GM23338 (cell line): Measurements from ENCODE around the gene APMAP. TPM values are rescaled to one million over a fixed set of nuclear protein-coding genes. Genes with fewer than 3 reads are reported as not detected.

Experiments used
- ATAC-seq: fragments of 200-7000 bp; cut with Tn5 transposase; 3 replicates; pipeline ENCODE4 v1.9.1; 2020
- DNase-seq: peaks from one replicate; pipeline ENCODE4 v3.0.0-alpha.2; 2015; ENCODE audit warnings: low spot score
- H2AFZ ChIP-seq: fragments of 200-600 bp; sonication (generic); 2 replicates; pipeline ENCODE4 v1.8.0; 2016; ENCODE audit warnings: antibody characterized with exemption, mild to moderate bottlenecking, moderate library complexity
- H3F3A ChIP-seq: fragments of 200-600 bp; sonication (generic); replicated peaks from 2 replicates; pipeline ENCODE4 v1.8.0; 2017; ENCODE audit warnings: antibody characterized with exemption, mixed run types, low read depth
- H3K27ac ChIP-seq: fragments of 200-600 bp; sonication (generic); 2 replicates; pipeline ENCODE4 v1.6.1; 2016; ENCODE audit warnings: low read depth
- H3K27me3 ChIP-seq: fragments of 200-600 bp; sonication (generic); 2 replicates; pipeline ENCODE4 v1.8.0; 2016; ENCODE audit warnings: mild to moderate bottlenecking, mixed run types, moderate library complexity; ENCODE audit not compliant: insufficient read depth
- H3K36me3 ChIP-seq: fragments of 200-600 bp; sonication (generic); 2 replicates; pipeline ENCODE4 v1.8.0; 2016; ENCODE audit warnings: mild to moderate bottlenecking; ENCODE audit not compliant: insufficient read depth
- H3K4me1 ChIP-seq: fragments of 200-600 bp; sonication (generic); 2 replicates; pipeline ENCODE4 v1.8.0; 2016; ENCODE audit warnings: mild to moderate bottlenecking, moderate library complexity; ENCODE audit not compliant: insufficient read depth
- H3K4me2 ChIP-seq: fragments of 200-600 bp; sonication (generic); 2 replicates; pipeline ENCODE4 v1.7.1; 2017; ENCODE audit warnings: mixed run types
- H3K4me3 ChIP-seq: fragments of 200-600 bp; sonication (generic); 2 replicates; pipeline ENCODE4 v1.6.1; 2016; ENCODE audit warnings: mixed run types
- H3K79me2 ChIP-seq: fragments of 200-600 bp; sonication (generic); replicated peaks from 2 replicates; pipeline ENCODE4 v1.8.0; 2017; ENCODE audit warnings: mild to moderate bottlenecking; ENCODE audit not compliant: insufficient read depth
- H3K9me2 ChIP-seq: fragments of 200-600 bp; sonication (generic); 2 replicates; pipeline ENCODE4 v1.8.0; 2017; ENCODE audit not compliant: insufficient read depth
- H4K20me1 ChIP-seq: fragments of 200-600 bp; sonication (generic); replicated peaks from 2 replicates; pipeline ENCODE4 v1.8.0; 2017; ENCODE audit warnings: mild to moderate bottlenecking; ENCODE audit not compliant: insufficient read depth
- H3K27ac Mint-ChIP-seq: 2 replicates; pipeline ENCODE4 v1.8.0; 2020; ENCODE audit warnings: inconsistent platforms, mild to moderate bottlenecking, moderate library complexity, mixed read lengths
- H3K27me3 Mint-ChIP-seq: 3 replicates; pipeline ENCODE4 v1.8.0; 2022; ENCODE audit warnings: low read depth, mild to moderate bottlenecking, moderate library complexity, mixed read lengths, inconsistent platforms; ENCODE audit not compliant: insufficient read depth, poor library complexity
- H3K36me3 Mint-ChIP-seq: 3 replicates; pipeline ENCODE4 v1.8.0; 2021; ENCODE audit warnings: low read depth, mild to moderate bottlenecking, inconsistent platforms, moderate library complexity, mixed read lengths
- H3K4me1 Mint-ChIP-seq: 3 replicates; pipeline ENCODE4 v1.8.0; 2020; ENCODE audit warnings: mild to moderate bottlenecking, inconsistent platforms, mixed read lengths
- H3K4me3 Mint-ChIP-seq: 3 replicates; pipeline ENCODE4 v1.8.0; 2021; ENCODE audit warnings: moderate library complexity, mild to moderate bottlenecking, inconsistent platforms, mixed read lengths
- H3K9me3 Mint-ChIP-seq: 3 replicates; pipeline ENCODE4 v1.8.0; 2020; ENCODE audit warnings: moderate library complexity, mild to moderate bottlenecking, inconsistent platforms, mixed read lengths
- CREB1 ChIP-seq: fragments of 250-450 bp; sonication (Bioruptor Pico); IDR thresholded peaks from 2 replicates; pipeline ENCODE4 v1.5.0; 2020; ENCODE audit warnings: low read depth, mild to moderate bottlenecking, moderate library complexity
- CTCF ChIP-seq, 2 experiments: fragments of 200-600 bp in 1 of 2; sonication (generic) in 1 of 2; conservative IDR thresholded peaks; 2 replicates each; pipeline versions ENCODE4 v1.5.1 to v1.6.1; 2016 to 2017; ENCODE audit warnings: antibody characterized with exemption in 2 of 2, low read depth in 2 of 2, mild to moderate bottlenecking in 2 of 2, moderate library complexity in 1 of 2
- EZH2phosphoT487 ChIP-seq: fragments of 200-600 bp; sonication (generic); IDR thresholded peaks from one replicate; pipeline ENCODE4 v1.8.1; 2018; ENCODE audit warnings: antibody characterized with exemption; ENCODE audit not compliant: unreplicated experiment
- JUNB ChIP-seq: IDR thresholded peaks from one replicate; pipeline ENCODE4 v1.6.1; 2016; ENCODE audit warnings: antibody characterized with exemption; ENCODE audit not compliant: unreplicated experiment
- NANOG ChIP-seq: IDR thresholded peaks from 2 replicates; pipeline ENCODE4 v1.6.1; 2016; ENCODE audit warnings: antibody characterized with exemption, borderline replicate concordance
- POLR2AphosphoS5 ChIP-seq: IDR thresholded peaks from 2 replicates; pipeline ENCODE4 v1.6.1; 2016; ENCODE audit warnings: antibody characterized with exemption, low read depth
- REST ChIP-seq: IDR thresholded peaks from one replicate; pipeline ENCODE4 v1.6.1; 2018; ENCODE audit warnings: antibody characterized with exemption; ENCODE audit not compliant: unreplicated experiment
- STAT1 ChIP-seq: IDR thresholded peaks from one replicate; pipeline ENCODE4 v1.6.1; 2016; ENCODE audit warnings: antibody characterized with exemption; ENCODE audit not compliant: unreplicated experiment
- ZNF331 ChIP-seq: fragments of 250-450 bp; sonication (Bioruptor Pico); IDR thresholded peaks from 2 replicates; pipeline ENCODE4 v1.5.0; 2020; ENCODE audit warnings: low read depth, mild to moderate bottlenecking, moderate library complexity
- ZNF462 ChIP-seq: fragments of 250-450 bp; sonication (Bioruptor Pico); IDR thresholded peaks from 2 replicates; pipeline ENCODE4 v1.5.0; 2020; ENCODE audit warnings: mild to moderate bottlenecking, moderate library complexity
- polyA plus RNA-seq: library from polyadenylated mRNA; unstranded; fragments of >200 nt; fragmentation: Nextera tagmentation; extraction: Ambion mirVana; gene quantifications from 2 replicates; pipeline ENCODE4 v1.2.1, GENCODE V29; 2016
- total RNA-seq: library from RNA; depleted of rRNA; stranded (reverse); fragments of >200 nt; shearing (Covaris generic); gene quantifications from 2 replicates; pipeline ENCODE4 v1.2.3, GENCODE V29; 2014

APMAP gene
- total and polyA plus RNA-seq, 2 experiments from 2014 or later, result 31.7 to 72.3 TPM

GRCh38 chr20:24971376-24972101 lies 21.0 kb downstream of the APMAP start:
- Mint-ChIP-seq H3K27ac (no peak overlapping the region), H3K9me3 (peaks cover 6% of the 10 kb centered on the region; the same call in 1 of the 3 replicates), H3K36me3 (peaks cover 67% of the 10 kb centered on the region), H3K27me3 (peaks cover 2% of the 10 kb centered on the region), H3K4me3 (no peak overlapping the region), H3K4me1 (no peaks in the 10 kb centered on the region)
- H3K4me2 ChIP-seq, result no peak overlapping the region
- H3K27me3 ChIP-seq, result no peaks in the 10 kb centered on the region
- H3K9me2 ChIP-seq, result no peaks in the 10 kb centered on the region
- no peak overlapping the region for H3K27ac ChIP-seq
- TF ChIP-seq ZNF462 (no peak), JUNB (no peak), EZH2phosphoT487 (no peak), ZNF331 (CRISPR knock-in tag) (no peak), CREB1 (CRISPR knock-in tag) (no peak)
- no peaks in the 10 kb centered on the region for H3K4me1 ChIP-seq
- no peaks in the 10 kb centered on the region for H3F3A ChIP-seq
- H2AFZ ChIP-seq, result no peak overlapping the region
- ATAC-seq, result no peak
- 0 out of 2 replicates have a peak, but pooled peaks cover 17% of the 10 kb centered on the region for H3K36me3 ChIP-seq
- DNase-seq, result no peak
- H4K20me1 ChIP-seq, result no peaks in the 10 kb centered on the region
- no peak overlapping the region for H3K4me3 ChIP-seq
- peaks cover 12% of the 10 kb centered on the region; the same call in 1 of the 2 replicates for H3K79me2 ChIP-seq

- no peaks in the 10 kb centered on the region for H3K9me3 Mint-ChIP-seq
- no peaks in the 10 kb centered on the region for H3K4me1 ChIP-seq
- no peaks in the 10 kb centered on the region for H3K9me2 ChIP-seq
- no peaks in the 10 kb centered on the region for H3K27me3 ChIP-seq
- H3K4me2 ChIP-seq, result no peak overlapping the region
- no peak overlapping the region for H3K27ac Mint-ChIP-seq
- H3K36me3 ChIP-seq, result 0 out of 2 replicates have a peak, but pooled peaks cover 13% of the 10 kb centered on the region
- peaks cover 65% of the 10 kb centered on the region for H3K36me3 Mint-ChIP-seq
- no peak overlapping the region for H2AFZ ChIP-seq
- no peak for ATAC-seq
- no peak overlapping the region for H3K4me3 ChIP-seq
- no peaks in the 10 kb centered on the region for H3F3A ChIP-seq
- no peak overlapping the region for H3K27ac ChIP-seq
- no peaks in the 10 kb centered on the region for H4K20me1 ChIP-seq
- H3K27me3 Mint-ChIP-seq, result peaks cover 2% of the 10 kb centered on the region
- no peak for DNase-seq
- no peak overlapping the region for H3K4me3 Mint-ChIP-seq
- H3K79me2 ChIP-seq, result peaks cover 6% of the 10 kb centered on the region; the same call in 1 of the 2 replicates
- no peaks in the 10 kb centered on the region for H3K4me1 Mint-ChIP-seq
- no peak for TF ChIP-seq CREB1 (CRISPR knock-in tag)
- no peak for TF ChIP-seq REST
- TF ChIP-seq CTCF (conservative IDR thresholded peaks at IDR 0.05; ENCODE audit: low read depth in 2 of 2), result no peak
- no peak for TF ChIP-seq POLR2AphosphoS5
- no peak for TF ChIP-seq JUNB
- TF ChIP-seq STAT1, result no peak
- TF ChIP-seq NANOG, result no peak
Observed at GRCh38 chr20:24970754-24971153, 21.8 kb downstream of the APMAP start.
